H9 (cell line): Measurements from ENCODE around the gene POMGNT2. TPM values are rescaled to one million over a fixed set of nuclear protein-coding genes. Genes with fewer than 3 reads are reported as not detected.
"Not testable (repeated sequence)": the region's sequence is repeated elsewhere in the genome, so short reads cannot be mapped to it uniquely, and the experiment has no call there.

Source experiments
- DNase-seq: peaks from one replicate; pipeline ENCODE4 v3.0.0-alpha.2; 2017
- H2AFZ ChIP-seq: one replicate; pipeline ENCODE4 v1.6.1; 2013; ENCODE audit warnings: mild to moderate bottlenecking, low read length, control low read depth, moderate library complexity
- H2AK5ac ChIP-seq: 2 replicates; pipeline ENCODE4 v1.6.1; 2013; ENCODE audit warnings: low read length, control low read depth, mixed read lengths; ENCODE audit not compliant: insufficient read length
- H2BK120ac ChIP-seq: one replicate; pipeline ENCODE4 v1.6.1; 2013; ENCODE audit warnings: low read depth, mild to moderate bottlenecking, low read length, control low read depth, inconsistent platforms; ENCODE audit not compliant: poor library complexity, severe bottlenecking
- H2BK12ac ChIP-seq: 2 replicates; pipeline ENCODE4 v1.6.1; 2013; ENCODE audit warnings: low read length, control low read depth, mixed read lengths, low read depth; ENCODE audit not compliant: insufficient read length
- H2BK15ac ChIP-seq: 2 replicates; pipeline ENCODE4 v1.6.1; 2013; ENCODE audit warnings: low read depth, low read length, control low read depth
- H2BK20ac ChIP-seq: one replicate; pipeline ENCODE4 v1.6.1; 2013; ENCODE audit warnings: low read depth, mild to moderate bottlenecking, low read length, control low read depth, inconsistent platforms; ENCODE audit not compliant: poor library complexity, severe bottlenecking
- H2BK5ac ChIP-seq: 2 replicates; pipeline ENCODE4 v1.6.1; 2013; ENCODE audit warnings: low read length, control low read depth, mixed read lengths; ENCODE audit not compliant: insufficient read length
- H3K14ac ChIP-seq: 2 replicates; pipeline ENCODE4 v1.6.1; 2013; ENCODE audit warnings: low read length, control low read depth; ENCODE audit not compliant: insufficient read depth
- H3K18ac ChIP-seq: 2 replicates; pipeline ENCODE4 v1.6.1; 2013; ENCODE audit warnings: low read depth, mild to moderate bottlenecking, mixed read lengths, low read length, control low read depth; ENCODE audit not compliant: insufficient read length
- H3K23ac ChIP-seq: 2 replicates; pipeline ENCODE4 v1.6.1; 2013; ENCODE audit warnings: low read length, control low read depth, mixed read lengths, low read depth; ENCODE audit not compliant: insufficient read length
- H3K23me2 ChIP-seq: 2 replicates; pipeline ENCODE4 v1.6.1; 2013; ENCODE audit warnings: low read depth, mild to moderate bottlenecking, mixed read lengths, low read length, control low read depth; ENCODE audit not compliant: insufficient read length, poor library complexity, severe bottlenecking
- H3K27ac ChIP-seq: 2 replicates; pipeline ENCODE4 v1.5.1; 2013; ENCODE audit warnings: low read length, control low read depth, mixed read lengths, low read depth; ENCODE audit not compliant: insufficient read length
- H3K27me3 ChIP-seq: 2 replicates; pipeline ENCODE4 v1.6.1; 2013; ENCODE audit warnings: low read length, control low read depth, inconsistent platforms; ENCODE audit not compliant: insufficient read depth
- H3K4ac ChIP-seq: 2 replicates; pipeline ENCODE4 v1.6.1; 2013; ENCODE audit warnings: low read depth, mild to moderate bottlenecking, control low read depth, inconsistent platforms, low read length, moderate library complexity
- H3K4me1 ChIP-seq: 2 replicates; pipeline ENCODE4 v1.6.1; 2013; ENCODE audit warnings: low read length, control low read depth, inconsistent platforms; ENCODE audit not compliant: insufficient read depth
- H3K4me2 ChIP-seq: 2 replicates; pipeline ENCODE4 v1.6.1; 2013; ENCODE audit warnings: low read length, control low read depth, mixed read lengths; ENCODE audit not compliant: insufficient read length, insufficient read depth
- H3K56ac ChIP-seq: 2 replicates; pipeline ENCODE4 v1.6.1; 2013; ENCODE audit warnings: low read depth, mild to moderate bottlenecking, mixed read lengths, low read length, control low read depth; ENCODE audit not compliant: insufficient read length
- H3K79me1 ChIP-seq: 2 replicates; pipeline ENCODE4 v1.6.1; 2013; ENCODE audit warnings: low read depth, mild to moderate bottlenecking, moderate library complexity, low read length, control low read depth, inconsistent platforms; ENCODE audit not compliant: insufficient read depth, poor library complexity, severe bottlenecking
- H3K79me2 ChIP-seq: 2 replicates; pipeline ENCODE4 v1.6.1; 2013; ENCODE audit warnings: low read length, control low read depth, inconsistent platforms; ENCODE audit not compliant: insufficient read depth
- H3K9ac ChIP-seq: 2 replicates; pipeline ENCODE4 v1.6.1; 2013; ENCODE audit warnings: low read length, control low read depth, mixed read lengths; ENCODE audit not compliant: insufficient read length; ENCODE audit errors: extremely low read depth
- H3K9me3 ChIP-seq: one replicate; pipeline ENCODE4 v1.6.1; 2013; ENCODE audit warnings: low read depth, low read length, inconsistent platforms; ENCODE audit not compliant: control insufficient read depth
- H3T11ph ChIP-seq: one replicate; pipeline ENCODE4 v1.6.1; 2013; ENCODE audit warnings: mild to moderate bottlenecking, low read length, control low read depth, inconsistent platforms
- H4K20me1 ChIP-seq: one replicate; pipeline ENCODE4 v1.6.1; 2013; ENCODE audit not compliant: control insufficient read depth, insufficient read length, insufficient read depth
- H4K5ac ChIP-seq: 2 replicates; pipeline ENCODE4 v1.6.1; 2013; ENCODE audit warnings: low read depth, mild to moderate bottlenecking, mixed read lengths, low read length, control low read depth; ENCODE audit not compliant: insufficient read length
- H4K8ac ChIP-seq: replicated peaks from 2 replicates; pipeline ENCODE4 v1.6.1; 2013; ENCODE audit warnings: low read length, control low read depth, mixed read lengths, low read depth; ENCODE audit not compliant: insufficient read length
- H4K91ac ChIP-seq: 2 replicates; pipeline ENCODE4 v1.6.1; 2013; ENCODE audit warnings: low read depth, mild to moderate bottlenecking, moderate library complexity, mixed read lengths, low read length, control low read depth; ENCODE audit not compliant: insufficient read length
- H3K27ac Mint-ChIP-seq, 3 experiments: 2 replicates in 2 of 3; 3 replicates in 1 of 3; pipeline ENCODE4 v1.8.0; 2020 to 2021; ENCODE audit warnings: mixed read lengths in 3 of 3, mild to moderate bottlenecking in 1 of 3, moderate library complexity in 1 of 3
- H3K27me3 Mint-ChIP-seq: 2 replicates; pipeline ENCODE4 v1.8.0; 2021; ENCODE audit warnings: low read depth, mild to moderate bottlenecking, moderate library complexity, mixed read lengths
- H3K36me3 Mint-ChIP-seq, 3 experiments: 2 replicates in 2 of 3; 3 replicates in 1 of 3; pipeline ENCODE4 v1.8.0; 2020 to 2021; ENCODE audit warnings: low read depth in 3 of 3, mixed read lengths in 3 of 3; ENCODE audit not compliant: insufficient read depth in 1 of 3
- H3K4me1 Mint-ChIP-seq, 2 experiments: 2 replicates each; pipeline ENCODE4 v1.8.0; 2020; ENCODE audit warnings: mixed read lengths in 2 of 2
- H3K4me3 Mint-ChIP-seq, 2 experiments: 2 replicates in 1 of 2; 3 replicates in 1 of 2; pipeline ENCODE4 v1.8.0; 2020 to 2021; ENCODE audit warnings: mild to moderate bottlenecking in 2 of 2, mixed read lengths in 2 of 2, moderate library complexity in 1 of 2
- H3K9me3 Mint-ChIP-seq, 2 experiments: 2 replicates in 1 of 2; 3 replicates in 1 of 2; pipeline ENCODE4 v1.8.0; 2020; ENCODE audit warnings: mild to moderate bottlenecking in 2 of 2, mixed read lengths in 2 of 2, moderate library complexity in 1 of 2
- CTCF ChIP-seq: fragments of 200-600 bp; sonication (generic); conservative IDR thresholded peaks from 3 replicates; pipeline ENCODE4 v1.8.0; 2021; ENCODE audit warnings: antibody characterized with exemption, mild to moderate bottlenecking
- WGBS: extraction: QIAGEN DNeasy Blood & Tissue Kit; methylation state at CpG from one replicate; pipeline ENCODE4 v1.1.7; 2013; ENCODE audit warnings: missing lambda C conversion rate, low lambda C conversion rate, mixed read lengths; ENCODE audit not compliant: insufficient read length; ENCODE audit errors: extremely low coverage; 5-methylcytosine and 5-hydroxymethylcytosine counted together
- total RNA-seq: library from RNA; stranded (reverse); gene quantifications from 2 replicates; pipeline ENCODE4 v1.2.1, GENCODE V29; 2021

The POMGNT2 gene
- total RNA-seq, 1 experiment from 2014 or later: 14.0 TPM

- H3K4me1 Mint-ChIP-seq: no peaks in the 10 kb centered on the region
- no peak overlapping the region for H4K91ac ChIP-seq
- H3K18ac ChIP-seq: no peak overlapping the region
- no peaks in the 10 kb centered on the region for H3K23me2 ChIP-seq
- no peaks in the 10 kb centered on the region for H3K79me2 ChIP-seq
- peaks cover 24% of the 10 kb centered on the region for H3K9me3 ChIP-seq
- no peak overlapping the region for H3K4ac ChIP-seq
- H3K36me3 Mint-ChIP-seq: peaks cover 41 to 53% (median 43%) of the 10 kb centered on the region in 3 experiments
- no peak overlapping the region for H2BK20ac ChIP-seq
- no peak for TF ChIP-seq CTCF
- no peaks in the 10 kb centered on the region for H3K27me3 ChIP-seq
- H3T11ph ChIP-seq: no peak overlapping the region
- H3K9me3 Mint-ChIP-seq: peaks cover 68 to 76% of the 10 kb centered on the region in 2 experiments
- H4K20me1 ChIP-seq: no peaks in the 10 kb centered on the region
- H3K4me1 ChIP-seq: no peaks in the 10 kb centered on the region
- no peak overlapping the region for H4K8ac ChIP-seq
- no peak overlapping the region for H4K5ac ChIP-seq
- H3K56ac ChIP-seq: no peak overlapping the region
- no peak overlapping the region for H2BK12ac ChIP-seq
- no peak overlapping the region for H3K14ac ChIP-seq
- no peaks in the 10 kb centered on the region for H3K79me1 ChIP-seq
- H3K27me3 Mint-ChIP-seq: peaks cover 5% of the 10 kb centered on the region
- H3K9ac ChIP-seq: no peak overlapping the region
- no peak for DNase-seq
- H2BK15ac ChIP-seq: no peak overlapping the region
- WGBS: no CpG with 5 or more reads among the region's 1 CpG
- H2AK5ac ChIP-seq: no peak overlapping the region
- H2BK120ac ChIP-seq: no peak overlapping the region
- no peak overlapping the region for H3K4me3 Mint-ChIP-seq
- no peak overlapping the region for H3K27ac ChIP-seq
- no peak overlapping the region for H2BK5ac ChIP-seq
- no peak overlapping the region for H3K4me2 ChIP-seq
- H2AFZ ChIP-seq: no peak overlapping the region
- no peak overlapping the region for H3K27ac Mint-ChIP-seq
- H3K23ac ChIP-seq: no peak overlapping the region
Measured at GRCh38 chr3:43046583-43046982, 59.3 kb downstream of the POMGNT2 start.

- H3K27ac Mint-ChIP-seq, H2BK15ac ChIP-seq, H2AFZ ChIP-seq, H3K27me3 Mint-ChIP-seq, H3K14ac ChIP-seq, H3T11ph ChIP-seq, H2BK120ac ChIP-seq, H2BK12ac ChIP-seq, H3K4me1 Mint-ChIP-seq, H3K56ac ChIP-seq, H3K4me2 ChIP-seq, H4K5ac ChIP-seq, H3K23ac ChIP-seq, H3K79me2 ChIP-seq, H3K4ac ChIP-seq, H3K4me3 Mint-ChIP-seq, H2BK20ac ChIP-seq, H3K27ac ChIP-seq, H4K91ac ChIP-seq, H3K4me1 ChIP-seq, H4K8ac ChIP-seq, H3K79me1 ChIP-seq, H2BK5ac ChIP-seq, H4K20me1 ChIP-seq, H3K23me2 ChIP-seq, H3K27me3 ChIP-seq, DNase-seq, H3K18ac ChIP-seq, H3K9ac ChIP-seq, H2AK5ac ChIP-seq: not testable (repeated sequence)
- Mint-ChIP-seq H3K9me3 (peaks cover 60 to 71% of the 10 kb centered on the region in 2 experiments), H3K36me3 (peaks cover 38 to 42% (median 41%) of the 10 kb centered on the region in 3 experiments)
- H3K9me3 ChIP-seq: peaks cover 24% of the 10 kb centered on the region
Measured at GRCh38 chr3:43045079-43045478, 60.8 kb downstream of the POMGNT2 start.
